ENCODE data around the gene TMEM130.

Gene TMEM130

GRCh38 chr7:98869597-98870120, at the start of gene TMEM130:
TMEM130 (minus strand) TSS chr7:98870014; CDS start chr7:98869861, 153 bp downstream.
- TF ChIP-seq, protein P1, sequence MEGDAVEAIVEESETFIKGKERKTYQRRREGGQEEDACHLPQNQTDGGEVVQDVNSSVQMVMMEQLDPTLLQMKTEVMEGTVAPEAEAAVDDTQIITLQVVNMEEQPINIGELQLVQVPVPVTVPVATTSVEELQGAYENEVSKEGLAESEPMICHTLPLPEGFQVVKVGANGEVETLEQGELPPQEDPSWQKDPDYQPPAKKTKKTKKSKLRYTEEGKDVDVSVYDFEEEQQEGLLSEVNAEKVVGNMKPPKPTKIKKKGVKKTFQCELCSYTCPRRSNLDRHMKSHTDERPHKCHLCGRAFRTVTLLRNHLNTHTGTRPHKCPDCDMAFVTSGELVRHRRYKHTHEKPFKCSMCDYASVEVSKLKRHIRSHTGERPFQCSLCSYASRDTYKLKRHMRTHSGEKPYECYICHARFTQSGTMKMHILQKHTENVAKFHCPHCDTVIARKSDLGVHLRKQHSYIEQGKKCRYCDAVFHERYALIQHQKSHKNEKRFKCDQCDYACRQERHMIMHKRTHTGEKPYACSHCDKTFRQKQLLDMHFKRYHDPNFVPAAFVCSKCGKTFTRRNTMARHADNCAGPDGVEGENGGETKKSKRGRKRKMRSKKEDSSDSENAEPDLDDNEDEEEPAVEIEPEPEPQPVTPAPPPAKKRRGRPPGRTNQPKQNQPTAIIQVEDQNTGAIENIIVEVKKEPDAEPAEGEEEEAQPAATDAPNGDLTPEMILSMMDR (IDR thresholded peaks at IDR 0.05; ENCODE audit: low read depth, low read length), result no peak
- H3K4me3 ChIP-seq (ENCODE audit: low read depth, low read length), result peak within 1 kb of the TSS; percentile 36
- in situ Hi-C loops (cut with HindIII; ENCODE audit: low sequenced_read_pairs), result no loop called here
- DNase-seq (ENCODE audit: low read depth, low spot score), result no peak

GRCh38 chr7:98917331-98917730, 47.5 kb upstream of the TMEM130 start:
- in situ Hi-C loops (cut with HindIII; ENCODE audit: low sequenced_read_pairs), result no loop called here
- no peak for DNase-seq (ENCODE audit: low read depth, low spot score)
- TF ChIP-seq, protein P1 (IDR thresholded peaks at IDR 0.05; ENCODE audit: low read depth, low read length), result no peak
- no peak overlapping the region for H3K4me3 ChIP-seq (ENCODE audit: low read depth, low read length)

GRCh38 chr7:98913612-98914011, 43.8 kb upstream of the TMEM130 start:
- in situ Hi-C loops (cut with HindIII; ENCODE audit: low sequenced_read_pairs), result no loop called here
- DNase-seq (ENCODE audit: low read depth, low spot score), result peak; percentile 39
- H3K4me3 ChIP-seq (ENCODE audit: low read depth, low read length), result no peak overlapping the region
- TF ChIP-seq, protein P1 (IDR thresholded peaks at IDR 0.05; ENCODE audit: low read depth, low read length), result no peak

DNA sequence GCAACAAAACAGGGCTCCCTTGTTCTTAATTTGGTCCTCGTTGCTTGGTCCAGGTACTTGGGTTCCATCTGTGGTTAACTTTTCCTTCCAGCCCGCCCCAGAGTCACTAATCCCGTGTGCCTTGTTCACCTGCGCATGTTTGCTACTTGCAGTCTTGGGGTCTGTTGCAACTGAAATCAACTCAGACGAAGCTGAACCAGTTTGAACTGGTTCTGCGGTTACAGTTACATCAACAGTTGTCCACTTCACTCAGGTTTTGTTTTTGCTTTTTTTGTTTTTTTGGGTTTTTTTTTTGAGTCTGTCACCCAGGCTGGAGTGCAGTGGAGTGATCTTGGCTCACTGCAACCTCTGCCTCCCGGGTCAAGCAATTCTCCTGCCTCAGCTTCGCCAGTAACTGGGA, 43.2 kb upstream of the TMEM130 start:
- no peak for DNase-seq (ENCODE audit: low read depth, low spot score)
- in situ Hi-C loops (cut with HindIII; ENCODE audit: low sequenced_read_pairs), result no loop called here
- no peak overlapping the region for H3K4me3 ChIP-seq (ENCODE audit: low read depth, low read length)
- TF ChIP-seq, protein P1 (IDR thresholded peaks at IDR 0.05; ENCODE audit: low read depth, low read length), result no peak

- in situ Hi-C loops (cut with HindIII; ENCODE audit: low sequenced_read_pairs), result no loop called here
- TF ChIP-seq, protein P1 (IDR thresholded peaks at IDR 0.05; ENCODE audit: low read depth, low read length), result no peak
- DNase-seq (ENCODE audit: low read depth, low spot score), result no peak
- H3K4me3 ChIP-seq (ENCODE audit: low read depth, low read length), result no peak overlapping the region
Observed at GRCh38 chr7:98911916-98912315, 42.1 kb upstream of the TMEM130 start.

DNA sequence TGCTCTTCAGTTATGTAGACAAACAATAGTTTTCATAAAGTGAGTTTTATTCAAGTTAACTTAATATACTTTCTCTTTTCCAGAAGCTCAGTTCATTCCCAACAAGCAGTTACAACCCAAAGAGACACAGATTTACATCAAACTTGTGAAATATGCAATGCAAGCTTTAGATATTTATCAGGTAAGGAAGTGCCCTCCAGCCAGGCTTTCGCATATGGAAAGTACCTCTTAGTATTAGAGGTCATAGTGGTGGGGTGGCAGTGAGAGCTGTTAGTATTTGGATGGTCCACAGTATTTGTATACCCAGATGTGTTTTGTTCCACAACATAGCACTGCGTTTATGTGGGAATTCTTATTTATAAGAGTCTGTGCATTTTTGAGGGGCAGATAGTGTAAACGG, 40.6 kb upstream of the TMEM130 start:
- TF ChIP-seq, protein P1 (IDR thresholded peaks at IDR 0.05; ENCODE audit: low read depth, low read length), result no peak
- DNase-seq (ENCODE audit: low read depth, low spot score), result no peak
- no peak overlapping the region for H3K4me3 ChIP-seq (ENCODE audit: low read depth, low read length)
- in situ Hi-C loops (cut with HindIII; ENCODE audit: low sequenced_read_pairs), result no loop called here

DNA sequence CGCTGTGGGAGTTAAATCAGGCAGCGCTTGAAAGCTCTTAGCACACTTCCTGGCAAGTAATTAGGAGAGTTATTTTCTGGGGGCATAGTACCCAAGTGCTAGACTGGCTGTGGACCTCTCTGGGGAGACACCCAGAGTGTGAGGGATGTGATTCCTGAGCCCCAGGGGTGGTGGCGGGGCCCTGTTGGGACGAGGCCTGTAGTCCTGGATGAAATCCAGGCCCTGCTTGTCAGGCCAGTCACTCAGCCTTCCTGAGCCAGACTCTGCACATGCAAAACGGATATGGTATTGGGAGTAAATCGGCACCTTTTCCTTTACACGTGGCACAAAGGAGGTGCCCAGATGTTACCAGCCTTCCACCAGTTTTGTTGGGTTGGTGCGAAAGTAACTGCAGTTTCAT, 39.7 kb upstream of the TMEM130 start:
- H3K4me3 ChIP-seq (ENCODE audit: low read depth, low read length), result no peak overlapping the region
- in situ Hi-C loops (cut with HindIII; ENCODE audit: low sequenced_read_pairs), result no loop called here
- TF ChIP-seq, protein P1 (IDR thresholded peaks at IDR 0.05; ENCODE audit: low read depth, low read length), result no peak
- DNase-seq (ENCODE audit: low read depth, low spot score), result no peak
